ENCODE results near the gene ABCC1.

Gene ABCC1

GRCh38 chr16:15947983-15948509, 1.4 kb upstream of the ABCC1 start:
- TF ChIP-seq ZNF274 (IDR thresholded peaks at IDR 0.05; ENCODE audit: low read depth, low read length), result no peak
- no peak for TF ChIP-seq SUZ12 (IDR thresholded peaks at IDR 0.05; ENCODE audit: extremely low read depth, insufficient read depth, insufficient read length)
- TF ChIP-seq YY1 (IDR thresholded peaks at IDR 0.05; ENCODE audit: insufficient read depth, insufficient read length), result no peak
- Histone ChIP-seq H3K36me3 (ENCODE audit: insufficient read depth, insufficient read length, low read length) (no peaks in the 10 kb centered on the region), H3K4me3 (ENCODE audit: insufficient read length, low read depth) (no peak overlapping the region), H3K27me3 (ENCODE audit: insufficient read depth, insufficient read length) (peaks cover 4% of the 10 kb centered on the region), H3K4me1 (ENCODE audit: insufficient read depth, insufficient read length) (peaks cover 2% of the 10 kb centered on the region), H3K9me3 (ENCODE audit: insufficient read depth, low read length) (no peaks in the 10 kb centered on the region), H3K9ac (ENCODE audit: insufficient read length, low read depth) (no peak overlapping the region)
- DNase-seq (ENCODE audit: low read depth, low spot score), result no peak

GRCh38 chr16:15948532-15949209, 745 bp upstream of the ABCC1 start:
- H3K4me3 ChIP-seq (ENCODE audit: insufficient read length, low read depth), result peak overlapping the region; percentile 58
- H3K36me3 ChIP-seq (ENCODE audit: insufficient read depth, insufficient read length, low read length), result no peaks in the 10 kb centered on the region
- no peaks in the 10 kb centered on the region for H3K9me3 ChIP-seq (ENCODE audit: insufficient read depth, low read length)
- peak overlapping the region; percentile 77 for H3K9ac ChIP-seq (ENCODE audit: insufficient read length, low read depth)
- TF ChIP-seq YY1 (IDR thresholded peaks at IDR 0.05; ENCODE audit: insufficient read depth, insufficient read length) (no peak), SUZ12 (IDR thresholded peaks at IDR 0.05; ENCODE audit: extremely low read depth, insufficient read depth, insufficient read length) (no peak), ZNF274 (IDR thresholded peaks at IDR 0.05; ENCODE audit: low read depth, low read length) (no peak)
- peaks cover 4% of the 10 kb centered on the region for H3K27me3 ChIP-seq (ENCODE audit: insufficient read depth, insufficient read length)
- H3K4me1 ChIP-seq (ENCODE audit: insufficient read depth, insufficient read length), result peaks cover 2% of the 10 kb centered on the region
- DNase-seq (ENCODE audit: low read depth, low spot score), result no peak

GRCh38 chr16:15950161-15950854, 892 bp downstream of the ABCC1 start:
- Histone ChIP-seq H3K4me1 (ENCODE audit: insufficient read depth, insufficient read length) (peaks cover 5% of the 10 kb centered on the region), H3K4me3 (ENCODE audit: insufficient read length, low read depth) (peak overlapping the region; percentile 78), H3K36me3 (ENCODE audit: insufficient read depth, insufficient read length, low read length) (peaks cover 4% of the 10 kb centered on the region), H3K27me3 (ENCODE audit: insufficient read depth, insufficient read length) (peaks cover 4% of the 10 kb centered on the region), H3K9me3 (ENCODE audit: insufficient read depth, low read length) (no peaks in the 10 kb centered on the region), H3K9ac (ENCODE audit: insufficient read length, low read depth) (peak overlapping the region; percentile 87)
- no peak for DNase-seq (ENCODE audit: low read depth, low spot score)
- TF ChIP-seq SUZ12 (IDR thresholded peaks at IDR 0.05; ENCODE audit: extremely low read depth, insufficient read depth, insufficient read length) (no peak), YY1 (IDR thresholded peaks at IDR 0.05; ENCODE audit: insufficient read depth, insufficient read length) (no peak), ZNF274 (IDR thresholded peaks at IDR 0.05; ENCODE audit: low read depth, low read length) (no peak)

GRCh38 chr16:15950869-15951268, 1.5 kb downstream of the ABCC1 start:
- H3K4me1 ChIP-seq (ENCODE audit: insufficient read depth, insufficient read length), result peaks cover 5% of the 10 kb centered on the region
- DNase-seq (ENCODE audit: low read depth, low spot score), result no peak
- peaks cover 4% of the 10 kb centered on the region for H3K27me3 ChIP-seq (ENCODE audit: insufficient read depth, insufficient read length)
- peak overlapping the region; percentile 87 for H3K9ac ChIP-seq (ENCODE audit: insufficient read length, low read depth)
- peak overlapping the region; percentile 78 for H3K4me3 ChIP-seq (ENCODE audit: insufficient read length, low read depth)
- H3K36me3 ChIP-seq (ENCODE audit: insufficient read depth, insufficient read length, low read length), result peaks cover 4% of the 10 kb centered on the region
- TF ChIP-seq SUZ12 (IDR thresholded peaks at IDR 0.05; ENCODE audit: extremely low read depth, insufficient read depth, insufficient read length) (no peak), ZNF274 (IDR thresholded peaks at IDR 0.05; ENCODE audit: low read depth, low read length) (no peak), YY1 (IDR thresholded peaks at IDR 0.05; ENCODE audit: insufficient read depth, insufficient read length) (no peak)
- H3K9me3 ChIP-seq (ENCODE audit: insufficient read depth, low read length), result no peaks in the 10 kb centered on the region

- peaks cover 4% of the 10 kb centered on the region for H3K27me3 ChIP-seq (ENCODE audit: insufficient read depth, insufficient read length)
- DNase-seq (ENCODE audit: low read depth, low spot score), result no peak
- no peak overlapping the region for H3K9ac ChIP-seq (ENCODE audit: insufficient read length, low read depth)
- no peaks in the 10 kb centered on the region for H3K9me3 ChIP-seq (ENCODE audit: insufficient read depth, low read length)
- peaks cover 4% of the 10 kb centered on the region for H3K36me3 ChIP-seq (ENCODE audit: insufficient read depth, insufficient read length, low read length)
- H3K4me1 ChIP-seq (ENCODE audit: insufficient read depth, insufficient read length), result peaks cover 5% of the 10 kb centered on the region
- TF ChIP-seq SUZ12 (IDR thresholded peaks at IDR 0.05; ENCODE audit: extremely low read depth, insufficient read depth, insufficient read length), result no peak
- no peak for TF ChIP-seq ZNF274 (IDR thresholded peaks at IDR 0.05; ENCODE audit: low read depth, low read length)
- no peak overlapping the region for H3K4me3 ChIP-seq (ENCODE audit: insufficient read length, low read depth)
Measured at GRCh38 chr16:15951852-15952251, 2.4 kb downstream of the ABCC1 start.

- Histone ChIP-seq H3K4me3 (ENCODE audit: insufficient read length, low read depth) (no peak overlapping the region), H3K9me3 (ENCODE audit: insufficient read depth, low read length) (no peaks in the 10 kb centered on the region), H3K36me3 (ENCODE audit: insufficient read depth, insufficient read length, low read length) (peaks cover 4% of the 10 kb centered on the region), H3K9ac (ENCODE audit: insufficient read length, low read depth) (no peak overlapping the region), H3K4me1 (ENCODE audit: insufficient read depth, insufficient read length) (peaks cover 5% of the 10 kb centered on the region), H3K27me3 (ENCODE audit: insufficient read depth, insufficient read length) (peaks cover 4% of the 10 kb centered on the region)
- no peak for TF ChIP-seq YY1 (IDR thresholded peaks at IDR 0.05; ENCODE audit: insufficient read depth, insufficient read length)
- no peak for TF ChIP-seq SUZ12 (IDR thresholded peaks at IDR 0.05; ENCODE audit: extremely low read depth, insufficient read depth, insufficient read length)
- TF ChIP-seq ZNF274 (IDR thresholded peaks at IDR 0.05; ENCODE audit: low read depth, low read length), result no peak
- DNase-seq (ENCODE audit: low read depth, low spot score), result no peak
Measured at GRCh38 chr16:15952265-15952711, 2.9 kb downstream of the ABCC1 start.

- Histone ChIP-seq H3K4me3 (ENCODE audit: insufficient read length, low read depth) (no peak overlapping the region), H3K36me3 (ENCODE audit: insufficient read depth, insufficient read length, low read length) (peaks cover 4% of the 10 kb centered on the region), H3K9ac (ENCODE audit: insufficient read length, low read depth) (no peak overlapping the region), H3K9me3 (ENCODE audit: insufficient read depth, low read length) (no peaks in the 10 kb centered on the region), H3K27me3 (ENCODE audit: insufficient read depth, insufficient read length) (peaks cover 4% of the 10 kb centered on the region), H3K4me1 (ENCODE audit: insufficient read depth, insufficient read length) (peaks cover 5% of the 10 kb centered on the region)
- DNase-seq (ENCODE audit: low read depth, low spot score), result no peak
- TF ChIP-seq YY1 (IDR thresholded peaks at IDR 0.05; ENCODE audit: insufficient read depth, insufficient read length) (no peak), SUZ12 (IDR thresholded peaks at IDR 0.05; ENCODE audit: extremely low read depth, insufficient read depth, insufficient read length) (no peak), ZNF274 (IDR thresholded peaks at IDR 0.05; ENCODE audit: low read depth, low read length) (no peak)
Measured at GRCh38 chr16:15953477-15953876, 4.1 kb downstream of the ABCC1 start.

Measured in NT2/D1 (cell line).